HL-60/S4 treated with retinoic acid at 250 ng/mL for 4 days and 3 days (cell line): ENCODE data around the gene CNTROB.

Experiments
- in situ Hi-C: fragments of 300-500 bp; cut with MboI; formaldehyde crosslinking; loops from 2 replicates; pipeline ENCODE4 v1.7.0; 2022; ENCODE audit warnings: low sequenced_read_pairs

CNTROB gene

DNA sequence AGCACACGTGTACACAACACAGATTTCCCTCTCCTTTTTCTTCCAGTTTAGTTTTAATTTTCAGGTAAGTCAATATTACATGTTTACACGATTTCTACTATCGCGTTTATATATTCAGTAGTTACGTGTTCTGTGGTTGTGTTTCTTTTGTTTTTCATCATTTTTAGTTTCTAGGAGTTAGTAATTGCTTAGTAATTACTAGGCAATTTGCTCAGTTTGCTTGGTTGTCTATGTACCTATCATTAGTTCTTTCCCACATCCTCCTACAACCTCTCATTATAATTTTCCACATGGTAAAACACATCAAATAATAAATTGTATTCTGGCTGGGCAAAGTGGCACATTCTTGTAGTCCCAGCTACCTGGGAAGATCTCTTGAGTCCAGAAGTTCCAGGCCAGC, 45.8 kb downstream of the CNTROB start:
- in situ Hi-C loops: no loop called here

DNA sequence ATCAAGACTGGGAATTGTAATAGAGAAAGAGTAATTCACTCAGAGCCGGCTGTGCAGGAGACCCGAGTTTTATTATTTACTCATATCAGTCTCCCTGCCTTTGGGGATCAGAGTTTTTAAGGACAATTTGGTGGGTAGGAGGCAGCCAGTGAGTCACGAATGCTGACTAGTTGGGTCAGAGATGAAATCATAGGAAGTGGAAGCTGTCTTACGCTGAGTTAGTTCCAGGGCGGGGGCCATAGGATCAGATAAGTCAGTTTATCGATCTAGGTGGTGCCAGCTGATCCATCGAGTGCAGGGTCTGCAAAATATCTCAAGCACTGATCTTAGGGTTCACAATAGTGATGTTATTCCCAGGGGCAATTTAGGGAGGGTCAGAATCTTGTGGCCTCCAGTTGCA, 50.2 kb downstream of the CNTROB start:
- in situ Hi-C loops: no loop called here

DNA sequence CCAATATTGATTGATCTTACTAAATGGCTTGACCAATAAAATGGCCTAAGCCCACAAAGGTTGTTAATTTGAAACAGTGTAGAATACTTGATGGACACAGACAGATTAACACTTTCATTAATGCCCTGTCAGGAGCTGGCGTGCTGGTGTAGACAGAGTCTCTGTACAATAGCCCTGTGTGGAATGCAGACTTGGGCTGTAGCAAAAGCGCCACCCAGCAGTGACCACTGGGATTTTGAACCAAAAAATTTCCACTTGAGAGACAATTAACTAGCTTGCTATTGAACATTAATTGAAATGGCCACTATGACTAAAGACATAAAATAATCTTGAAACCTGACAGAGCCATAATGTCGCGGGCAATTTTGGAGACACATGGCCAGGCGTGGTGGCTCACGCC, 50.7 kb downstream of the CNTROB start:
- in situ Hi-C loops: no loop called here

DNA sequence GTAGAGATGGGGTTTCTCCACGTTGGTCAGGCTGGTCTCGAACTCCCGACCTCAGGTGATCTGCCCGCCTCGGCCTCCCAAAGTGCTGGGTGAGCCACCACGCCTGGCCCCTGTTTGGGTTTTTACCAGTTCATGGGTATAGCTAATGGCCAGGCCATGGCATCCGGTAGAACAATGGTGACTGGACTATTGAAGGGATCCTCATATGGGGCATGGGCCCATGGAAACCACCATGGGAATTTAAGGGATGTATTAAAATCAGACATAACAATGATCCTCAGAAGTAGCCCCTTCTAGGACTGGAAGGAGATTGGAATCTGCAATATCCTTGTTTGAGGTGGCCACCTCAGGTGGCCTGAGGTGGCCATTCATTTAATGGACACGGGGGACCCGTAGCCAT, 52.9 kb downstream of the CNTROB start:
- in situ Hi-C loops: no loop called here

- in situ Hi-C loops: no loop called here
Measured at GRCh38 chr17:7987112-7987893, 55.3 kb downstream of the CNTROB start.

DNA sequence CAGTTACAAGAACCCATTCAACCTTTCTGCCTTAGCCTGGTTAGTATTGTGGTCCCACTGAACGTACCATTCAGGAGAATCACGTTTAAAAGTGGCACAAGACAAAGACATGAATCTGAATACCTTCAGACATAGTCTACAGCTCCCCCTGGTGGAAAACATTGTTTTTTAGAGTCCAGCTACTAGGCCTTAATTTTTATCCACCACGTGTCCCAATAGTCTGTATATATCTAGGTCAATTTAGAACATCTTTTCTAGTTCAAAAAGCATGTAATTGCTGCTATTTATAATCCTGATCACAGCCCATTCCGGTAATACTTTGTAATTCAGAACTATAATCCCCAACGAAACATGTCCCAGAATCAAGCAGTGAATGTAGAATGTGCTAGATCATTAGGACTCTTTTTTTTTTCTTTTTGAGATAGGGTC, 56.8 kb downstream of the CNTROB start:
- in situ Hi-C loops: no loop called here

GRCh38 chr17:7989781-7990655, 58.0 kb downstream of the CNTROB start:
- in situ Hi-C loops: no loop called here

DNA sequence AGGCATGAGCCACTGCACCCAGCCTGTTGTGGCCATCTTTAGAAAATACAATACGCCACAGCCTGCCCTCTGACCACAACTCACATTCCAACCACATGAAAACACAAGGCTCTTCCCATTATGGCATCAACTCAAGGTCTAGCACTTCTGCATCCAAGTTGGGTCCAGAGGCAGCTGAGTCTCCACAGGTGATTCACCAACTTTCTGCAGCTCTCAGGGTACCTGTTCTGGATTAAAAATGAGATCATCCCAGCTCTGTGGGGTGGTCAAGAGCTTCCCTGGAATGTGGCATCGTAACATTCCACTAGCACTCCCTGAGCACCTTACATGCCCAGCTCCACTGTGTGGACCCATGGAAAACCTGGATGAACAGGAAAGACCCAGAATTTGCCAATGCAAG, 60.5 kb downstream of the CNTROB start:
- in situ Hi-C loops: no loop called here

DNA sequence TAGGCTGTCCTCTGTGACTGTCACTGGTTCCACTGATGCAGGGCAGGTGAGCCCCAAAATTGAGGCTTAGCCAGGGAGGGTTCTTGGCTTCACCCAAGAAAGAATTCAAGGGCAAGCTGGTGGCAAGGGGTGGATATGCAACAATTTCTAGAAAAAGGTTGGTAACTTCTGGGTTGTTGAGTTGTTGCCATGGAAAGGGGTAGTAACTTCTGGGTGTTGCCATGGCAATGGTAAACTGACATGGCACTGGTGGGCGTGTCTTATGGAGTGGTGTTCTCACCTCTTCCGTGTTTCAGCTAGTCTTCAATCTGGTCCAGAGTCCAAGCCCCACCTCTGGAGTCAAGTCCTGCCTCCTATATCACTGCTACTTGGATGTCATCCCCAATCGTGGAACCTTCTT, 60.9 kb downstream of the CNTROB start:
- in situ Hi-C loops: no loop called here

DNA sequence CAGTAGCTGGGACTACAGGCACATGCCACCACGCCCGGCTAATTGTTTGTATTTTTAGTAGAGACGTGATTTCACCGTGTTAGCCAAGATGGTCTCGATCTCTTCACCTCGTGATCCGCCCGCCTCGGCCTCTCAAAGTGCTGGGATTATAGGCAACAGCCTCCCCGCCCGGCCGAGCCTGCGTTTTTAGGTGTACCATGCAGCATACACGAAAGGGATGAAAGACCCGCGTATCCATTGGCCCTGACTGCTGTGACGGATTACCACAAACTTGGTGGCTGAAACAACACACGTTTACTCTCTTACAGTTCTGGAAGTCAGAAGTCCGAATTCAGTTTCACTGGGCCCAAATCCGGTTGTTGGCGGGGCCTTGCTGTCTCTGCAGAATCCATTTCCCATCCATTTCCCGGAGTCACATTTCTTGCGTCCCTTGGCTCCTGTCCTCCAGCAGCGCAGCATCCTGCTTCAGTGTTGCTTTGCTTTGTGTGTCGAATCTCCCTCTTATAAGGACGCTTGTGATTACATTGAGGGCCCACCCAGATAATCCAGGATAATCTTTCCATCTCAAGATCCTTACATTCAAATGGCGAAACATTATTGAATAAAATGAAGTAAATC, 62.1 kb downstream of the CNTROB start:
- in situ Hi-C loops: no loop called here

GRCh38 chr17:7995724-7996123, 63.7 kb downstream of the CNTROB start:
- in situ Hi-C loops: no loop called here

GRCh38 chr17:7997186-7997585, 65.2 kb downstream of the CNTROB start:
- in situ Hi-C loops: no loop called here
